Fibroblast of skin of scalp (primary cell): ENCODE data around the gene ATG16L2.
A peak's percentile ranks its signal among the peaks of the same experiment; 100 is the strongest.
"Not testable (repeated sequence)": the region's sequence is repeated elsewhere in the genome, so short reads cannot be mapped to it uniquely, and the experiment has no call there.

Source experiments
- DNase-seq: peaks from one replicate; pipeline ENCODE4 v3.0.0-alpha.2; 2013

The ATG16L2 gene

DNA sequence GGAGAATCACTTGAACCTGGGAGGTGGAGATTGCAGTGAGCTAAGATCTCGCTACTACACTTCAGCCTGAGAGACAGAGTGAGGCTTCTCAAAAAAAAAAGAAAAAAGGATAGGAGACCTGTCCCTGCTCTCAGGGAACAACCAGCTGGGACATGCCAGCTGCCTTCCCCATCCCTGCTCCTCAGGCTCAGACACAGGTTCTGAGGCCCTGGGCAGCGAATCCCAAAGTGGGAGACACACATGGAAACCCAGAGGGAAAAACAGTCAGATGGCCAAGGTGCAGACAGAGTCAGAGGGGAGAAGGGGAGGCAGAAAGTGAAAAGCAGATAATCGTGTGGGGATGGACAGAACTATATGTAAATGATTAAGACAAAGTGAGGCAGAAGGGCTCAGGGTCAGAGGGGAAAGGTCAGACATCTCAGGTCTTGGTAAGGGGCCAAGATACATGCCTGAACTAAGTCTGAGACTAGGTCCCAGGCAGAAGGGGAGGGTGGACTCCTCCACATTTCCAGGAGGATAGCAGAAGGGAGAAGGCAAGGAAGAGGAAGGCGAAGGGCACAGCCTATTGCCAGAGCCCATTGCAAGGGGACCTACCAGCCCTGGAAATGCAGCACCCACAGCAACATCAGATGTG, 34.6 kb upstream of the ATG16L2 start:
- no peak for DNase-seq

DNA sequence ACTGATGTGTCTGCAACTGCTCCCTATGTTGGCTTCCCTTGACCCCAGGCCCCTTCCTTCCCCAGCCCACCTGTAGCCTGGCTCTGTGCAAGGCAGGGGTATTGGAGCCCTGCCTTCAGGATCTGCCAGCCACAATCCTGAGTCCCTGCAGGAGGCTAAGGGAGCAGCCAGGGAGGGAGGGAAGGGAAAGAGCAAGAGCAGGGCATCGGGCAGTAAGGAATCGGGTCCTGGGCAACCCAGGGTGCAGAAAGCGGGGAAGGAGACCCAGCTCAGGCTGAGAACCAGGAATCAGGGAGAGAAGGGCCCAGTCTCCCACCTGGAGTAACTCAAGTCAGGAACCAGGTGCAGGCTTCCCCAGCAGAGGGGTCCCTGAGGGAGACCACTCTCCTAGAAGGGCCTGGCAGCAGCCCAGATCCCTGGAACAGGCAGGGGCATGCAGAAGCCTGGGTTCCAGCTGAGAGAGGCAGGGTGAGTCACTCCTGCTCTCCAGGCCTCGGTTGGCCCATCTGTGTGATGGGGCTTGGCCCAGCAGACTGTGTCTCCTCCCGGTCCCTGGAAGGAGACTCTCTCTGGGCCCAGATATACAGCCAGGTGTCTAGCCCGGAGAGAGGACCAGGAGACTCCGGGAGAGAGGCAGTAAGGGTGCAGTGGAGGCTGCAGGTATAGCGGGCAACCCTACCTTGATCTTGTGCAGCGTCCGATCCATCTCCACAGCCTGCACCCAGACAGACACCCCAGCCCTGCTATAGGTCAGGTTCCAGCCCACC, 33.7 kb upstream of the ATG16L2 start:
- no peak for DNase-seq

DNA sequence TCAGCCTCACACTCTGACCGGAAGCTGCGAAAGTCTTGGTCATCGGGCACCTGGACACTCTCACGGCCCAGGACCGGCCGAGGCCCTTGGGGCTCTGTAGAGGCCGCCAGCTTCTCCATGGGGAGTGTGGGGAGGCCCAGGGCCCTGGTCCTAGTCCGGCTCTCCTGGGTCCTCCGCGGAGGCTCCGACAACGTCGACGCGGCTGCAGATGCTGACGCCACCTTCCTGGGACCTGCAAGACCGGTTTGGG, 33.2 kb upstream of the ATG16L2 start:
- DNase-seq: no peak

DNA sequence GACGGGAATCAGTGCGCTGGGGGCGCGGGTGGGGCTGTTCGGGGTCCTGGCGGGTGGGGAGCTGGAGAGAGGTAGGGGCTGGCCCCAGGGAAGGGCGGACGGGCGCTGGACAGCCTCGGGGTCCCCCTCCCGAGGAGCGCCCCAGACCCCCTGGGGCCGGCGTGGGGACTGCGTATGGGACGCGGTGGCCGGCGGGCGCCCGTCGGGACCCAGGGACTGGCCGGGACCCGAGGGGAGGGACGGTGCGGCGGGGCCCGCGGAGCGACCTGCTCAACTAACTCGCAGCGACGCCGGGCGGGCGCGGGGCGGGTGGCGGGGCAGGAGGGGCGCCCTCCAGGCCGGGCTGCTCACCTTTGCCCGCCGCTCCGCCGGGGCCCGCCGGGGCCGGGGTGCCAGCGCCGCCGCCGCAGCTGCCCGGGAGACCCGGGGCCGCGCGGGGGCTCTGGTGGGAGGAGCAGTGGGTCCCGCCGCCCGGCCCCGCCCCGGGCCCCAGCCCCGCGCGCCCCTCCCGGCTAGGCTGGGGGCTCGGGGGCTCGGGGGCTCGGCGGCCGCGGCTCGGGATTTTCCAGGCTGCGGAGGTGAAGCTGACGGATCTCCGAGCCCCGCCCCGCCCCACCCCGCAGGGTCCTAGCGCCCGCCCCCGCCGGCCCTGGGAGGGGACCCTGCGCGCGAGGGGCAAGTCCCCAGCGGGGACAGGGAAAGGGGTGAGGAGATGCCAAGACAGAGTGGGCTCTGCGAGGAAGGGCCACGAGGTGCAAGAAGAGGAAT, 32.7 kb upstream of the ATG16L2 start:
- peak; percentile 29 for DNase-seq

DNA sequence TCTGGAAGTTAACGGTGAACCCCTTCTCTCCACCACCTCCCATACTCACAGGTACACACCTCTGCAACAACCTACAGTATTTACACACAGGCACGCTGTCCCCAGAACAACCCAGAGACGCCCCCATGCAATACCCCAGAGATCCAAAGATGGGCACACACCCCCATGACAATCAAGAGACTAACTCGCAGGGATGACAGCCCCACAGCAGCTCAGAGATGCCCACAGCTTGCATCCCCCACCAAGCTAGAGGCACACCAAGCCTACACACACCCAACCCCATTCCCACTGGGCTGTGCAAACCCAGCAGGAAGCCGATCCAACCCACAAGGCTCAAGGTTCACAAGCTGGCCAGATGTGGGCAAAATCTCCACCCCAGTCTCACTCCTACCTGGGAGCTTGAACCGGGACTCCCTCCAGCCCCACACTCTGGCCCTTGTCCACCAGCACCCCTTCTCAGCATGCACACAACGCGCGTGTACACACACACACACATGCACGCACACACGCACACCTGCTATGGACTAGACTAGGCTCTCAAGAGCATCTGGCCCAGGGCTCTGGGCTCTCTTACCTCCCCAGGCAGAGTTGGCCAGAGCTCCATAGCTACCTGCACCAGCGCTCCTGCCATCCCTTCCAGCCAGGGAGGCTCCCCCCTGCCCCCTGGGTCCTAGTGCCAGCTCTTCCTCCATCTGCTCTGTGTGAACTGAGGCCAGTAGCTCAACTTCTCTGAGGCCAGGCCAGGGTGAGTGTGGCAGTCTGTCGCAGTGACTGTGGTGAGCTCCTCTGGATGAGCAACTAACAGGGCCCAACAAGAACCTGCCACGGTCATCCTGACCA, 31.9 kb upstream of the ATG16L2 start:
- DNase-seq: no peak

DNA sequence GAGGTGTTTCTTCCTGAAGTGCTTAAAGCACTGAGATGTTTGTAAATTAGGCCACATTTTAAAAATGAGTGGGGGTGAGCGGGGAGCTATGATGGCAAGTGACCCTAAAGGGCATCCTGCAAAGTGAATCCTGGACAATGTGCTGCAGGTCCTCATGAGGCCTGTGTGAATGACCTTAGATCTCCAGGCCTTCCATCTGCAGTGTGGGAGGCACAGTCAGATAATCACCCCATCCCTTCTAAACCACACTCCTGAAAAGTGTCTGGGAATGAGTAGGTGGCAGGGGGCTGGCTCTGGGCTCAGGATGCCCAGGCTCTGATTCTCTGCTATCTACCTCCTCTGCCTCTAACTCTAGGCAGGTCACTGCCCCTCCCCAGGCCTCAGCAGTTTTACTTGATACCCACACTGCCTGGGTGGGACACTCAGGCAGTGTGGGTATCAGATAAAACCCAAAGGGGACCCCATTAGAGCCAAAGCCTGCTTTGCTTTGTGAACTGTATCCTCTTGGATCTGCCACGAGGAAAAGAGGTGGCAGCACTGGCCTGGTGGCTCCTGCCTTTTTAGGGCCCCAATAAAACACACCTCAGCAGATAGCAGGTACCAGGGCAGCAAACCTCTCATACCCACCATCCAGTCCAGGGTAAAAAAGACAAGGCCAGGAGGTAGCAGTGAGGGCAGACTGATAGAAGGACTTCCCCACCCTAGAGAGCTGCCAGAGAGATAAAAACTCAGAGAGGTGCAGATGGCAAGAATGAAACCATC, 30.9 kb upstream of the ATG16L2 start:
- DNase-seq: no peak

DNA sequence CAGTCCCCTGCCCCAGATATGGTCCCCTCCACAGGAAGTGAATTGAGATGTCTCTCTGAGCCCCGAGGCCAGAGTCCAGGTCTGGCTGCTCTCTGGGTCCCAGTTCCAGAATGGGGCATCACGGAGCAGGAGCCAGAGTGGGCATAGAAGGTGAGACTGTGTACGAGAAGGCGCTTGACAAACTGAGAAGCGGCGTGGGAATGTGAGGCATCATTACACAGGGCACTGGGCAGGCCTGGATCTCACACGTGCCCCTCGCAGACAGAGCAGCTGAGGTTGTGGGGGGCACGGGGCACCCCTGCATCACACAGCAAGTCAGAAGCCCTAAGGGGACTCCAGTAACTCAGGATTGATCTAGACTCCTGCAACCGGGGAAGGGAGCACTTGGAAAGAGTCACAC, 29.5 kb upstream of the ATG16L2 start:
- no peak for DNase-seq

DNA sequence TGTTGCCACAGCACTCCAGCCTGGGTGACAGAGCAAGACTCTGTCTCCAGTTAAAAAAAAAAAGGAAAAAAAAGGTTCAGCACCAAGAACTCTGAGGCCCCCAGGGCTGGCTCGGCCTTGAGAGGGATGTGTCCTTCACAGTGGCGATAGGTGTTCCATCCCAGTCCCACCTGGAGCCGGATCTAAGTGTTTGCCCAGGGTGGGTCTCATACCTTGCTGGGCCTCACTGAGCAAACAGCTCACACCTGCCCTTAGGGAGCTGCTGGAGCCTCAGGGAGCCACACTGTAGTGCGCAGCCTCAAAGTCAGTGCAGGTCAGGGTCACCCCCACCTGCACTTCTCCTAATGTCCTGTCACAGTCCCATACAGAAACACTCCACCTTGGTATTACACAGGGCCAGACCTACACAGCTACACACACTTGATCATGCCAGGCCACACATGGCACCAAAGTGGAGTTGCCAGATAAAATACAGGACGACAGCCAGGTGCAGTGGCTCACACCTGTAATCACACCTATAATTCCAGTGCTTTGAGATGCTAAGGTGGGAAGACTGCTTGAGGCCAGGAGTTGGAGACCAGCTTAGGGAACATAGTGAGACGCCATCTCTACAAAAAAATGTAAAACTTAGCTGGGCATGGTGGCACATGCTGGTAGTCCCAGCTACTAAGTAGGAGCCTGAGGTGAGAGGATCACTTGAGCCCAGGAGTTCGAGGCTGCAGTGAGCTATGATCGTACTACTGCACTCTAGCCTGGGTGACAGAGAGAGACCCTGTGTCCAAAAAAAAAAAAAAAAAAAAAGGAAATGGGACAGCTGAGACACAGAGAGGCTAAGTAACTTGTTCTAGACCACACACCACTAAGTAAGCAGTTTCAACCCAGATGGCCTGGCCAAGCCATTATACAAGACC, 27.7 kb upstream of the ATG16L2 start:
- no peak for DNase-seq

DNA sequence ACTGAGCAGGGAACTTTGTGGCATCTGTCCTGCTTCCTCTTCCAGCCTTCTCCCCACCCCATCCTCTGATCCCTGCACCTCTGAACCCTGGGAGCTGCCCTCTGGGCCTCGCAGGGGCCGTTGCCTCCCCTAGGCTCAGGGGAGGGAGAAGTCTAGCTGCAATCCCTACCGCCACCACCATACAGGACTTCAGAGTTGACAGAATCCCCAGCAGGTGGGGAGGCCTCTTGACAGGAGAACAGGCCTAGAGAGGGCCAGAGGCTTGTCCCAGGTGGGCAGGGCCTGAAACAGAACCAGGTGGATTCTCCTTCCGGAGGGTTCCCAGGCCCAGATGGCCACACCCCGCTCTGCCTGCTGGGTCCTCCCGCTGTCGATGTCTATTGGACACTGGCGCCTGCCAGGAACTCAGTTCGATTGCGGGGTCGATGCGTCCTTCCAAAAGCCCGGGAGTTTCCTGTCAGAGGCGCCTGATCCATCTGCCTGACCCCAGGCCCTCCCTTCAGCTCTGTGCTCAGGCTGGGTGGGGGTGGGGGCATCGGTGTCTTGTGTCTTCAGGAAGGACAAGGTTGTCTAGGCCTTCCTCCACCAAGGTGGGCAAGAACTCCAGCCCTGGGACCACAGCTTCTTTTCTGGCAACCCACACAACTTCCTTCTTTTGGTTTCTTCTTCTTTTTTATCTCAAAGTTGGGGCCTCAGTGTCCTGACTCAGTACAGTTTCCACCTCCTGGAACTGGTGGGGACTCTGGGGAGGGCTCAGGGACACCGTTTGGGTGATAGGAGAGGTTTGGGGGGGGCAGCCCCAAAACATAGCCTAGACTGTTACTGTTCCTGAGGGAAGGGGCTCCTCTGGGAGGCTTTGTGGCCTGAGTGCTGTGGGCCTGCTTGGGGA, 26.8 kb upstream of the ATG16L2 start:
- no peak for DNase-seq

DNA sequence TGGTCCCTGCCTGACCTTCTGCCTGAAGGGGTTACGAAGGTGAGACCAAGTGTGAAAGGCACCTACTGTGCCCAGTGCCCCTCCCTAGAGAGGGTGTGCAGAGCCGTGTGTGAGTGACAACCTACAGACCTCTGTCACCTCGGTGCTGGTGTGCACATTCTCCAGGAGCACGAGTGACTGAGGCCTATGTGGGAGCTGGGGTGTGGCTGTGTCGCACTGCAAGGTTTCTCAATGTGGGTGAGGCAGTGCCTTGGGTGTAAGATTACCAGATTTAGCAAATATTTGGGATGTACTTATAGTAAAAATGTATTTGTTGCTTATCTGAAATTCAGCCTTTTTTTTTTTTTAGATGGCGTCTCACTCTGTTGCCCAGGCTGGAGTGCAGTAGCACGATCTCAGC, 26.0 kb upstream of the ATG16L2 start:
- DNase-seq: no peak

DNA sequence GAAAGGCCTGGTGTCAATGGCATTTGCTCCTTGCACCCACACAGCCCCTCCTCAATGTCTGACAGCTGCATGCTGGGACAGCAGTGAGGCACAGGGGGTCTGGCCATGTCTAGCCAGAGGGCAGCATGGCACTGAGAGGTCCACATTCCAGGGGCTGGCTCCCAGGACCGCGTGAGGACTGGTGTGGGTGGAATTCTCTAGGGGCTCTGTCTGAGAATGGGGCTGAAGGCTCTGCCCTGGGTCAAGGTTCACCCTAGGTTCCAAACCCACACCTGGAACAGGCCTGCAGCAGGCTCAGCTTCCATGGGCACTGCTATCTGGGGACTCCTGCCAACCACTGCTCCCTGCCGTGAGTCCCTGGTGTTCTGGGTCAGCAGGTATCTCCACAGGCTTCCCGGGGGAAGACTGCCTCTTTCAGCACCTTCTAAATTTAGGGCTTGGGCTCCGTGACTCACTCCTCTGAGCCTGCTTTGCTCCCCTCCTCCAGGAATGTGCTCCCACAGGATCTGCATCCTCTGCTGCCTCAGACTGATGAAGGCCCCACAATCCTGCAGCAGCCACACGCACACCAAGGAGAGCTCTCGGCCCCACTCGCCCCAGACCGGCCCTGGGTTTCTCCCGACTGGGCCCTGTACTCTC, 24.6 kb upstream of the ATG16L2 start:
- peak; percentile 93 for DNase-seq

DNA sequence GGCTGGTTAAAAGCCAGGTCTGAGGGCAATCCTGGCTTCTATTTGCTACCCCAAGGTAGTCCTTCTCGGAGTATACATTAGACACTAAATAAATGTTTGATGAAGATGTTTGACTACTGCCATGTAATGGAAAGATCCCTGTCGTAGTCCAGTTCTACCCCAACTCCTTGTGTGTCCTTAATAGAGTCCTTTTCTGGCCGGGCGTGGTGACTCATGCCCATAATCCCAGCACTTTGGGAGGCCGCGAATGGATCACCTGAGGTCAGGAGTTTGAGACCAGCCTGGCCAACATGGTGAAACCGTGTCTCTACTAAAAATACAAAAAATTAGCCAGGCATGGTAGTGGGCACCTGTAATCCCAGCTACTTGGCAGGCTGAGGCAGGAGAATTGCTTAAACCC, 23.0 kb upstream of the ATG16L2 start:
- not testable (repeated sequence) for DNase-seq

DNA sequence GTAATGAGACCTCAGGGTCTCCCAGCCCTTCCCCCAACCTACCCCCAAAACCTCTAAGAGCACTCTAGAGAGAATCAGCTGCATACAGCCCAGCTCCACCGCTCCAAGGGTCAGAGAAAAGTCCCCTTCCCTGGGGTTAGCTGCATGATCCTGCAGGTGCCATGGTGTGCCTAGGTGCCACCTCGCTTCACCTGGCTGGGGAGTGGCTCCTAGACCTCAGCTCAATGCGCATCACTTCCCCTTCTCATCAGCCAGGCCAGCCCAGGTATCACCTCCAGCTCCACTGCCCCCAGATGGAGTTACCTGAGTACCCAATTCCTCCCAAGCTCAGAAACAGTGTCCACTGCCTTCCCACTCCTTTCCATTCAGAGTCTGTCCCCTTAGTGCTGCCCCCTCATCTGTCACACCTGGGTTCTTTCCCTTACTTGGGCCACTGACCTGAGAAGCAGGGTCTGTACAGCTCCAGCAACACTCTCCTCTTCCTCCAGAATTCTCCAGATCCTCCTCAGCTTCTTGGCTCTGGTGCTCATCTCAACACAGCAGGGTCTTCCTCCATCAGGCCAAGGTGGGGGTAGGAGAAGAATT, 21.7 kb upstream of the ATG16L2 start:
- no peak for DNase-seq

DNA sequence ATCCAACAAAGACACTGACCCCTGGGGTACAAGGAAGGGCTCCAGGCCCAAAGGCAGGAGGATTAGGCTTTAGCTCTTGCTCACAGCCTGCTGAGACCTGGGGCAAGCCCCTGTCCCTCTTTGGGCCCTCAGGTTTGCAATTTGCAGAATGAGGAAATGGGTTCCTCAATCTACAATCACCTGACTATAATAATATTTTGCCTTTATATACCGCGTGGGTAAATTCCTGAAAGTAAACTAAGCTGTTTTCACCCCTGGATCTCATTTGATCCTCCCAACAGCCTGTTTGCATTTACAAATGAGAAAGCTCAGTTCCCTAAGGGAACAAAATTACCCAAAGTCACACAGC, 21.2 kb upstream of the ATG16L2 start:
- DNase-seq: no peak

DNA sequence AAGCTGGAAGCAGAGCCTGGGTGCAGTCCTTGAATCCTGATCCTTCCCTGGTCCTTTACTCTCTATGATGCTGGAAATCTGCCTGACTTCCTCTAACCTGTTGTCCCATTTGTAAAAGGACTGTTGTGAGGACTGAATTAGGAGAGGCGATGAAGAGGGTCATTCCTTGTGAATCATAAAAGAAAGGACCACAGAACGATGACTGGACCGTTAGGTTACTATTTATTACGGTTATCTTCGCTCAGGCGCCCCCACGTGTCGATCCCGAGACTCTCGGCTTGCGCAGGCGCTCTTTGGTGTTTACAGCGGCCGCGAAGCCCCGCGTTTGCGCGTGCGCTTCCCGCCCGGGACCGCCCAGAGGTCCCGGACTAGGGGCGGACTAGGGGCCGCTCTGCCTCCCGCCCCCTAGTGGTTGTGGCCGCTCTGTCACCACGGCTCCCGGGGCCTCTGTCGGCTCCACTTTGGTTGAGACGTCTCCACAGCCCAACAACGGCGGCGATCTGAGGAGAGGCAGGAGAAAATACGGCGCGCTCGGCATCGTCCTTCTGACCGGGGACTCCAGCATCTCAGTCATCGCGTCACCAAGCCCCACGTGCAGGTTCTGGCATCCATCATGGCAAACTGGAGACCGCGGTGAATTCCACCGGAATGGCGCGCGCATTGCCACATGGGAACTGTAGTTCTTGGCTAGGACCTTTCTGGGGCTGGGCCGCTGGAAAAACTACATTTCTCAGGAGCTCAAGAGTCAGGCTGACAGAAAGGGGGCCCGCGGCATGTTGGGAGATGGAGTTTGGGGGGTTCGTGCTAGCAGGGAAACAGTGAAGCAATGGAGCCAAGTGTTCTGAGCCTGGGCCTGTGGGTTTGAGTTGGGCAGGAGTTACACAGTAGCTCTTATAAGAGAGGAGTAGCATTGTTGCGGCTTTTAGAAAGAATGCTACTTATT, 20.5 kb upstream of the ATG16L2 start, which contains the start of gene STARD10:
STARD10 (minus strand) TSS at position 623 of the 943 bp plus-strand sequence. CDS start 12,866 bp downstream, outside the sequence.
- DNase-seq: peak; percentile 96

DNA sequence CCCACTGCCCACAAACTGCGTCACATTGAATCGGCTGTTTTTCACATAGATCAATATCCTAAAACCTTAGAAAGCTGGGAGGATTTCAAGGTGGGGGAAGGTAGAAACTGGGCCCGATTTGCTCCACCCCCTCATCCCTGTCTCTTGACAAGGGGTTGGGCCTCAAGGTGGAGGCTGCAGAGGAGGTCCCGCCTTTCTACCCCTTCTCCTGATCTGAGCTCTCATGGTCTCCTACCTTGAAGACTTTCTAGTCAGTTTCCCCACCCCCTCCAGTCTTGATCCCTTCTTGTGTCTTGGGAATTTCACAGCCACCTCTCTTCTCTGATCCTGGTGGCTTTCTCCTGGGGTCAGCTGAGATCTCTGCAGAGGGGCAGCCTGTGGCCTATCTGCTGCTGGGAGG, 15.8 kb upstream of the ATG16L2 start:
- no peak for DNase-seq

DNA sequence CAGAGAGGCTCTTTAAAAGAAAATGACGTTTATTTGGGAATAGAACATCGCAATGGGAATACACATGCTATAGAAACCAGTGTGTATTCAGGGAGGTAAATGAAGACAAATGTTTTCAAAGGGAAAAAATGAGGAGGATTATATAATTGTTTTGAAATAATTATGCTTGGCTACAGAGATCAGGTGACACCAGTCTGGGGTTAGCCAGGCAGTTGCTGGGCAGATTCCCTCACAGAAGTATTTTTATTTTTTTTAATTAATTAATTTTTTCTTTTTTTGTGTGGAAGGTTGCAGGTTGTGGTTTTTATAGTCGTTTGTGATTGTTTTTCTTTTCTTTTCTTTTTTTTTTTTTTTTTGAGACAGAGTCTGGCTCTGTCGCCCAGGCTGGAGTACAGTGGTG, 14.8 kb upstream of the ATG16L2 start:
- DNase-seq: no peak

DNA sequence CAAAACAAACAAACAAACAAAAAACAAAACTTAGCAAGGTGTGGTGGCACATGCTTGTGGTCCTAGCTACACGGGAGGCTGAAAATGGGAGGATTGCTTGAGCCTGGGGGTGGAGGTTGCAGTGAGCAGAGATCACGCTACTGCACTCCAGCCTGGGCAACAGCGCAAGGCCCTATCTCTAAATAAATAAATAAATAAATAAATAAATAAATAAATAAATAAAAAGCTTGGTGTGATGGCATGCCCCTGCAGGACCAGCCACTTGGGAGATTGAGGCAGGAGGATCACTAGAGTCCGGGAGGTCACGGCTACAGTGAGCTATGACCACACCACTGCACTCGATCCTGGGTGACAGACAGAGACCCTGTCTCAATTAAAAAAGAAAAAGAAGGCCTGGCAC, 11.4 kb upstream of the ATG16L2 start:
- no peak for DNase-seq
